Activated naive CD8-positive, alpha-beta T cell treated with anti-CD3 and anti-CD28 coated beads for 36 hours (primary cell): ENCODE results near the gene TMPRSS13. TPM values are rescaled to one million over a fixed set of nuclear protein-coding genes. Genes with fewer than 3 reads are reported as not detected.

Experiments used
- DNase-seq: peaks from one replicate; pipeline ENCODE4 v3.0.0; 2021
- H3K27ac Mint-ChIP-seq: one replicate; pipeline ENCODE4 v1.8.0; 2022; ENCODE audit warnings: mild to moderate bottlenecking, moderate library complexity, mixed read lengths
- H3K27me3 Mint-ChIP-seq: one replicate; pipeline ENCODE4 v1.8.0; 2022; ENCODE audit warnings: mild to moderate bottlenecking, mixed read lengths
- H3K36me3 Mint-ChIP-seq: one replicate; pipeline ENCODE4 v1.8.0; 2021; ENCODE audit warnings: mild to moderate bottlenecking, mixed read lengths
- H3K4me1 Mint-ChIP-seq: one replicate; pipeline ENCODE4 v1.8.0; 2021; ENCODE audit warnings: mixed read lengths
- H3K4me3 Mint-ChIP-seq: one replicate; pipeline ENCODE4 v1.8.0; 2022; ENCODE audit warnings: mild to moderate bottlenecking, moderate library complexity, mixed read lengths
- H3K9me3 Mint-ChIP-seq: one replicate; pipeline ENCODE4 v1.8.0; 2022; ENCODE audit warnings: mixed read lengths
- total RNA-seq, 2 experiments: library from RNA; stranded (reverse); gene quantifications; one replicate each; pipeline ENCODE4 v1.2.3, GENCODE V29; 2021

TMPRSS13 gene
- total RNA-seq, 2 experiments from 2014 or later: 1.9 to 3.4 TPM

DNA sequence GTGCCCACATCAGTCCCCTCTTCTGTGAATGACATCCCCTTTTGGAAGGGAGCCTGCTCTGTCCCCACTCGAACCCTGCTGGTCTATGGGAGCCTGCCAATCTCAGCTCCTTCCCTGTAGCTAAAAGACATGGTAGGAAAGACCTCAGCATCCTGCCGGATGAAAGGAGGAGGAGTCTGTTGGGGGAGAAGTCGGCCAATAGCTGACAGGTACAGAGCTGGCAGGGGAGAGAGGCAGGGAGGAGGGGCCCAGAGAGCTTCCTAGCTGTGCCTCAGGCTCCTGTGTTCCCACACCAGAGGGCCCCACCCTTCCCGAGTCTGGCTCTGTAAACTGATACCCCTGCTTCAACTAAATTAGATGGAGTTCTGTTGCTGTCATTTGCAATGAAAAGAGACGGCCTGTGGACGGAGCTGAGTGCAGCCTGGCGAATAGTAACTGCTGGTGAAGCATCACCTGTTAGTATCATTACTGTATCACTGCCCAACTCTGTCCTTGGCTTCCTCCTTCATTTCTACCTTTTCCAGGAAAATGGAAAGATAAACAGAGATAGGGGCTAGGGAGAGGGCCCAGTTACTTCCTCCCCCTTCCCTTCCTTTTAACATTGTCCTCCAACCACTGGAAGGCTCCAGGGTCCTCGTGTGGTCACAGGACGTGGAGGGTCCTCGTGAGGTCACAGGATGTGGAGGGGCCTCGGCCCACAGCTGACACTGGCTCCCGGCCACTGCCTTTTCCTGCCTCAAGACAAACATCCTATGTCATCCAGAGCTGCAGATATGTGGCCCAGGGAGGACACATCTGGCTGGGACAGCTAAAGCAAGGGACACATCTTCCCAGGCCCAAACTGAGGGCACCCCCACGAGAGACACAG, 67.8 kb downstream of the TMPRSS13 start:
- H3K36me3 Mint-ChIP-seq: no peaks in the 10 kb centered on the region
- DNase-seq: no peak

DNA sequence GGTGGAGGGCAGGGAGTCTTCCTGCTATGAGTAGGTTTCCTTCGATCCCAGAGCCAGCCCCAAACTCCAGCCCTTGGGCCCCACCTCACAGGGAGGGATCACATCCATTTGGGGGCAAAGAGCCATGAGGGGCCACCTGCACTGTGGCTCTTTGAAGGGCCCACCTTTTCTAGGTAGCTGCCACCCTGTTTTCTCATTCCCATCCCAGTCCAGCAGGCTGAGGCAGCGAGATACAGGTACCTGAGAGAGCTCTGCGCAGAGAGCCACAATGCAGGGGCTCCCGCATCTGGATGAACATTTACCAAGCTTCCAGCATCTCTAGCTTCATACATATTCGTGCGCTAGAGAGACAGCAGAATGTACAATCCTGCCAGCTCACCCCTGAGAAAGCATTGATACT, 69.1 kb downstream of the TMPRSS13 start:
- no peak overlapping the region for H3K27ac Mint-ChIP-seq
- peaks cover 2% of the 10 kb centered on the region for H3K4me1 Mint-ChIP-seq
- no peak for DNase-seq
- no peaks in the 10 kb centered on the region for H3K9me3 Mint-ChIP-seq
- H3K36me3 Mint-ChIP-seq: no peaks in the 10 kb centered on the region
- no peak overlapping the region for H3K4me3 Mint-ChIP-seq
- H3K27me3 Mint-ChIP-seq: no peaks in the 10 kb centered on the region

More for the DNA sequence above, 67.8 kb downstream of the TMPRSS13 start:
- Mint-ChIP-seq H3K4me3 (no peak overlapping the region), H3K27me3 (no peaks in the 10 kb centered on the region), H3K27ac (no peak overlapping the region), H3K4me1 (peaks cover 2% of the 10 kb centered on the region), H3K9me3 (no peaks in the 10 kb centered on the region)

DNA sequence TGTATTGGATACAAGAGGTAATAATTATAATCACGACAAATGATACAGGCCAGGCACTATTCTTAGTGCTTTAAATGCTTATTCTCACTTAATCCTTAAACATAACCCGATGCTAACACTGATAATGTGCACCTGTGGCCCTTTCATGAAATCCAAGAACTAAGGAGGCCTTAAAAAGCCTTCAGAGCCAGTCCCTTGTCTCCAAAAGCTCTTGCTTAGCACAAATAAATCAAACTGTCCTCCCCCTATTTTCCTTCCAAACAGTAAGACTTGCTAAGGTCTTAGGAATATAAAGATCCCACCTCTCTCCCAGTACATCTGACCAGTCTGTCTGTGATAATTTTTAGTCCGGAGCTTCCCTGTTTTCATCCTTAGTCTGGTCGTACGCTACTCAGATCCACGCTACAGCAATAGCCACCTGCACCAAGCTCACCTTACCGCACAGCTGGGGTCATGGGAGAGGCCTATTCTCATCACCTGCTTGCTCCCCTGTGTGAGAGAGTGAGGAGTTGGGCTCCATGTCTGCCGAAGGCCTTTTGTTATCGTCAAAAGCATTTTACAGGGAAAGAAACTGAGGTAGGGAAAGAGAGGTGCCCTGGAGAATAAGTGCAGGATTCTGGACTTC, 69.6 kb downstream of the TMPRSS13 start:
- Mint-ChIP-seq H3K27ac (no peak overlapping the region), H3K4me1 (peaks cover 2% of the 10 kb centered on the region), H3K4me3 (no peak overlapping the region), H3K27me3 (no peaks in the 10 kb centered on the region), H3K9me3 (no peaks in the 10 kb centered on the region), H3K36me3 (no peaks in the 10 kb centered on the region)
- DNase-seq: no peak

DNA sequence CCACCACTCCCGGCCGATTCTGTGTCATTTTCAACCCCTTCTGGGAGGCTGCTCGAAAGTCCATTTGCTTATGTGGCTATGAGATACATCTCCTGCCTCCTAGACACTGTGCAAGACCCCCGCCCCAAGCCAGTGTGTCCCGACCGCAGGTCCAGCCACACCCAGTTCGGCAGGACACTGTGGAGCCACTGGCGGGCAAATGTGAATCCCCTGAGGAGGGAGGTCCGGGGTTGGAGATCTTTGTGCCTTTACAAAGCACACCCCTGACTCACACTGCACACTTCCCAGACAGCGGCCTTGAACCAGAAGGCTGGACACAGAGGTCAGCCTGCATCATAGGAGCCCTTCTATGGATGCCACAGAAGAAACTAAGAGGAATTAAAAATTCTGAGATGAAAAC, 70.1 kb downstream of the TMPRSS13 start:
- no peaks in the 10 kb centered on the region for H3K36me3 Mint-ChIP-seq
- no peaks in the 10 kb centered on the region for H3K9me3 Mint-ChIP-seq
- H3K4me1 Mint-ChIP-seq: peaks cover 2% of the 10 kb centered on the region
- H3K27me3 Mint-ChIP-seq: no peaks in the 10 kb centered on the region
- no peak for DNase-seq
- H3K4me3 Mint-ChIP-seq: no peak overlapping the region
- no peak overlapping the region for H3K27ac Mint-ChIP-seq

DNA sequence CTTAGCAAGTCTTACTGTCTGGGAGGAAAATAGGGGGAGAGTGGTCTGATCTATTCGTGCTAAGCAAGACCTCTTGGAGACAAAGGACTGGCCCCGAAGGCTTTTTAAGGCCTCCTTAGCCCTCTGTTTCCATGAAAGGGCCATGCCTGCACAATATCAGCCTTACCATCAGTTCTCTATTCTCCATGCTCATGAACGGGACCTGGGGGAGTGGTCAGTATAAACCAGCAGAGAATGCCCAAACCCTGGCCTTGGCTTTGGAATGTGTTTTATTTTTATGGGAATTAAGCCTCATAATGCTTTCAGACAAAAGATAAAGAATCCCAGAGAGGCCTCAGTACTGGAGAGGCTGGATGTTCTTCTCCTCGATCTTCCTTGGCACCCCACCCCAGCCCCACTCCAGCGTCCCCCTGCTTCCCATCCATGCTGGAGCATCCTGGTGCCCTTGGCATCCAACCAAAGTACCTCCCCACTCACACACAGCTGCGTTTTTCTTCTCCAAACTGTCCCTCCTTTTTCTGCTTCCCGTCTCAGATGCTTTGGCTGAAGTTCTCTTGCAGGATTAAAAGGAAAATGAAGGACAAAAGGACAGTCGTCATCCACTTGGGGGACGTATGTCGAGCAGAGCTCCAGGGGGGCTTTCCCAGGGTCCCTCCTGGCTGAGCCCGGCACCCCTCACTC, 71.3 kb downstream of the TMPRSS13 start:
- DNase-seq: no peak
- Mint-ChIP-seq H3K9me3 (peaks cover 2% of the 10 kb centered on the region), H3K36me3 (peaks cover 2% of the 10 kb centered on the region), H3K4me1 (peaks cover 2% of the 10 kb centered on the region), H3K4me3 (no peak overlapping the region), H3K27ac (no peak overlapping the region), H3K27me3 (peaks cover 1% of the 10 kb centered on the region)

DNA sequence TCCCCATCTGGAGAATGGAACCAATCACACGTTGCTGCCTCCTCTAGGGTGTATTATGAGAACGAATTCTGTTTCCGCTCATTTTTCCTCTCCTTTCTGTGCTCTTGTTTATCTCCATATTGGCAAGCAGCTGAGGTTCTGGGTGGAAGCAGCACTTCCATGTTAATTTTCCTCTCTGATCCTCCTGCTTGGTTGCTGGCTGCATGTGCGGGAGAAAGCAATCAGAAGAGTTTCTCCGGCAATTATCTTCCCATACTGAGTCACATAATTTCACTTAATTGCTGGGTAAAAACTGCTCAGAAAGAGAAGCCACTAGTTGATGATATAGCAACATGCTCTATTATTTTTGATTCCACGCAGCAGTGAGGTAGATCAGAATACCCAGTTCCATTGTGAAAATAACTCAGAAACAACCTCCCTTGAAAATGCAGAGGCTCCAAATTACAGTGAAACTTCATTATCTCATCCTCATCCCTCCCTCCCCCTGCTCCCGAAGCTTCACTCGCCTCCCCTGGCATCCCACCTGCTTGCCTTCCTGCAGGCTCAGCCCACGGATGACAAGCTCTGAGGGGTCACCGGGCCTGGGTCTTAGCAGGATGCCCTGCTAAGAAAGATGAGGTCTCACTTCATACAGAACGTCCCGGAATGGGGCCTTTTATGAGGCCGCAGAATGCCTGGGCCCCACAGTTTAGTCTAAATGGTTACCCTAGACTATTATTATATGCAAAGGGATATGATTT, 73.1 kb downstream of the TMPRSS13 start:
- no peaks in the 10 kb centered on the region for H3K4me1 Mint-ChIP-seq
- H3K27ac Mint-ChIP-seq: no peak overlapping the region
- H3K9me3 Mint-ChIP-seq: peaks cover 8% of the 10 kb centered on the region
- H3K27me3 Mint-ChIP-seq: peaks cover 4% of the 10 kb centered on the region
- peaks cover 8% of the 10 kb centered on the region for H3K36me3 Mint-ChIP-seq
- no peak for DNase-seq
- H3K4me3 Mint-ChIP-seq: no peak overlapping the region

DNA sequence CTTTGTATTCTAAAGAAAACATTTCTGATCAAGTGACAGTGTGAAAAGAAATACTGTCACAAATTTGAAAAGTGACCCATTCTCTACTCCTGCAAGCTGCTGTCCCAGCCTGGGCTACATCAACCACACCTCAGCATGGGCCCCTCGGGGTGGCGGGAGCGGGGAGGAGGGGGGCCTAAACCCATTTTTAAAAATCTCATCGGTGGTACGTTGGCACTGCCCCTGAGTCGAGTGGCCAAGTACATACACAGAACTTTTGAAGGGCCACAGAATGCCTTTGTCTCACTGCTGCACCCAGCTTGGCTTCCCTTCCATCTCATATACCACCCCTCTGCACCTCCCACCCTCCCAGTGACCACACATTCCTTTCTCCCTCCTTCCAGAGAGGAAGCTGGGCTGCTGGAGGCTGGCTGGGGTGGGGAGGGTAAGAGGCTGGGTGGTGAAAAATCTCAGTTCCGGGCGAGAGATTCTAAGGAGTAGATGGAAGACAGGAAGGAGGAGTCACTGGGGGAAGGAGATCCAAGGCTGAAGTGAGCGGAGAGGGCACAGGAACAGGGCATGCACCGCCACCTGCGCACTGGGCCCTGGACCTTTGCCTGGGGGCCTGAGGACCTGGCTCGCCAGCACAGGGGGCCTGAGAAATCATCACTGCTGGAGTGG, 73.9 kb downstream of the TMPRSS13 start:
- DNase-seq: no peak
- Mint-ChIP-seq H3K27me3 (peaks cover 4% of the 10 kb centered on the region), H3K4me1 (peaks cover 1% of the 10 kb centered on the region)

DNA sequence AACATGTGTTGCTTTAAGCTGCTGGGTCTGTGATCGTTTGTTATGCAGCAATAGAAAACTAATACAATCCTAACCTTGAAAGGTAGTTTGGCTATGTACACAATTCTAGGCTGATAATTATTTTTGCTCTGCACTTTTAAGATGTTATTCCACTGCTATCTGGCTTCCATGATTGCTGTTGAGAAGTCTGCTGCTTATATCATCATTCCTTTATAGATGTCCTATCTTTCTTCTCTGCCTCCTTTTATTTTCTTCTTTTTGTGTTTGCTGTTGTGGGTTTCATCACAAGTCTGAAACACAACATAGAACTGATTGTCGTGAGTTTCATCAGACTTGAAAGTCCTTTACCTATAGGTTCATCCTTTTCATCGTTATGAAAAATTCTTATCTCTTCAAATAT, 76.9 kb downstream of the TMPRSS13 start:
- H3K27me3 Mint-ChIP-seq: peaks cover 4% of the 10 kb centered on the region
- H3K4me3 Mint-ChIP-seq: no peak overlapping the region
- no peak for DNase-seq
- H3K27ac Mint-ChIP-seq: no peak overlapping the region
- peaks cover 5% of the 10 kb centered on the region for H3K4me1 Mint-ChIP-seq
- H3K36me3 Mint-ChIP-seq: peaks cover 8% of the 10 kb centered on the region
- H3K9me3 Mint-ChIP-seq: peaks cover 8% of the 10 kb centered on the region

More for the DNA sequence above, 73.9 kb downstream of the TMPRSS13 start:
- H3K36me3 Mint-ChIP-seq: peaks cover 8% of the 10 kb centered on the region
- no peak overlapping the region for H3K27ac Mint-ChIP-seq
- peaks cover 8% of the 10 kb centered on the region for H3K9me3 Mint-ChIP-seq
- no peak overlapping the region for H3K4me3 Mint-ChIP-seq

DNA sequence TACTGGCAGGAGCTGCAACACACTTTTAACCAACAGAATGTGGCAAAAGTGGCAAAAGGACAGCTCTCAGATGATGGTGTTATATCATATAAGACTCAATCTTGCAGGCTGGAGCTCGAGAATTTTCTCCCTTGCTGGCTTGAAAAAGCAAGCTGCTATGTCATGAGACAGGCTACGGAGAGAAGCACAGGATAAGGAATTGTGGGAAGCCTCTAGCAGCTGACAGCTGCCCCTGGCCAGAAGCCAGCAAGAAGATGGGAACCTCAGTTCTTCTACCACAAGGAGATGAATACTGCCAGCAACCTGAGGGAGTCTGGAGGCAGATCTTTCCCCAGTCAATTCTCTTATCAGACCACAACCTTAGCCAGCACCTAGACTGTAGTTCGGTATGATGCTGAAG, 77.3 kb downstream of the TMPRSS13 start:
- Mint-ChIP-seq H3K4me3 (no peak overlapping the region), H3K27me3 (peaks cover 4% of the 10 kb centered on the region), H3K36me3 (peaks cover 8% of the 10 kb centered on the region), H3K9me3 (peaks cover 8% of the 10 kb centered on the region), H3K4me1 (peaks cover 5% of the 10 kb centered on the region), H3K27ac (no peak overlapping the region)
- DNase-seq: no peak

DNA sequence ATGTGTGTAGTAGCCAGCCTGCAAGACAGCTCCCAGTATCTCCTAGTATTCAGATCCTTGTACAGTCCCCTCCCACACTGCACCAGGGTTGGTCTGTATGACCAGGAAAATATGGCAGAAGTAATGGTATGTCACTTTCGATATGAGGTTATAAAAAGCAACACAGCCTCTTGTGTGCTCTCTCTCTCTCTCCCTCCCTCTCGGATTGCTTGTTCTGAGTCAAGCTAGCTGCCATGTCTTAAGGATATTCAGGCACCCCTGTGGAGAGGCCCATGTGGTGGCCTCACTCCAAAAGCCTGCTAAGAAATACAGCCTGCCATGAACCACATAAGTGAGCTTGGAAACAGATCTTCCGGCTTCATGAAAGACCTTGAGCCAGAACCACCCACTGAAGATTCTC, 78.1 kb downstream of the TMPRSS13 start:
- H3K36me3 Mint-ChIP-seq: peaks cover 8% of the 10 kb centered on the region
- peaks cover 4% of the 10 kb centered on the region for H3K27me3 Mint-ChIP-seq
- DNase-seq: no peak
- no peak overlapping the region for H3K27ac Mint-ChIP-seq
- H3K4me3 Mint-ChIP-seq: no peak overlapping the region
- peaks cover 5% of the 10 kb centered on the region for H3K4me1 Mint-ChIP-seq
- peaks cover 8% of the 10 kb centered on the region for H3K9me3 Mint-ChIP-seq

Other genes with a start within 250 kb of the TMPRSS13 start
- under 1 TPM; 0.87 to 0.94 TPM for gene DSCAML1, start 132.2 kb downstream of the TMPRSS13 start, total RNA-seq
- 1 to 10 TPM; 8.3 to 8.8 TPM for gene FXYD2, start 104.7 kb downstream of the TMPRSS13 start, total RNA-seq
- under 1 TPM in 1 of 2 experiments, not detected in 1; 0.18 TPM for gene FXYD6, start 52.7 kb downstream of the TMPRSS13 start, total RNA-seq
- 10 to 100 TPM; 39.6 to 41.2 TPM for gene IL10RA, start 57.0 kb upstream of the TMPRSS13 start, total RNA-seq
- not detected for gene TMPRSS4, start 147.7 kb upstream of the TMPRSS13 start, total RNA-seq
- gene SMIM35, start 157.6 kb upstream of the TMPRSS13 start, total RNA-seq: not detected
- under 1 TPM; 0.41 to 0.58 TPM for gene SCN4B, start 223.4 kb upstream of the TMPRSS13 start, total RNA-seq
- not detected for gene SCN2B, start 247.2 kb upstream of the TMPRSS13 start, total RNA-seq